NCI-H2081 treated with DMSO at 0.1 percent for 48 hours (cell line): ENCODE data around the gene BABAM2.

Experiments used
- DNase-seq: peaks from one replicate; lab custom pipeline; 2025; lab: John Stamatoyannopoulos, UW

BABAM2 gene

GRCh38 chr2:28209261-28209691, 318.7 kb downstream of the BABAM2 start:
- no peak for DNase-seq

GRCh38 chr2:28209864-28210263, 319.3 kb downstream of the BABAM2 start:
- DNase-seq = no peak

GRCh38 chr2:28210535-28210934, 320.0 kb downstream of the BABAM2 start:
- DNase-seq = no peak

- no peak for DNase-seq
These were observed 325.8 kb downstream of the BABAM2 start for GRCh38 chr2:28216331-28216730.

- no peak for DNase-seq
These were observed 326.7 kb downstream of the BABAM2 start for GRCh38 chr2:28217042-28217740.

- DNase-seq = no peak
These were observed 328.6 kb downstream of the BABAM2 start for GRCh38 chr2:28219138-28219537.

- no peak for DNase-seq
These were observed 329.3 kb downstream of the BABAM2 start for GRCh38 chr2:28219758-28220368.

- no peak for DNase-seq
These were observed 334.3 kb downstream of the BABAM2 start for GRCh38 chr2:28224648-28225472.

GRCh38 chr2:28225473-28226080, 335.0 kb downstream of the BABAM2 start:
- DNase-seq = no peak

- no peak for DNase-seq
These were observed 336.0 kb downstream of the BABAM2 start for GRCh38 chr2:28226558-28226957.

- DNase-seq = no peak
These were observed 337.0 kb downstream of the BABAM2 start for GRCh38 chr2:28227498-28227897.

GRCh38 chr2:28228434-28228995, 338.0 kb downstream of the BABAM2 start:
- DNase-seq = no peak

GRCh38 chr2:28231110-28231631, 340.6 kb downstream of the BABAM2 start:
- no peak for DNase-seq

GRCh38 chr2:28232295-28232694, 341.8 kb downstream of the BABAM2 start:
- no peak for DNase-seq

GRCh38 chr2:28233164-28233676, 342.7 kb downstream of the BABAM2 start:
- DNase-seq = no peak

GRCh38 chr2:28234807-28235206, 344.3 kb downstream of the BABAM2 start:
- no peak for DNase-seq

GRCh38 chr2:28239207-28239606, 348.7 kb downstream of the BABAM2 start:
- DNase-seq = no peak

- no peak for DNase-seq
These were observed 350.4 kb downstream of the BABAM2 start for GRCh38 chr2:28240937-28241336.

GRCh38 chr2:28247290-28247689, 356.8 kb downstream of the BABAM2 start:
- DNase-seq = no peak

- DNase-seq = no peak
These were observed 357.2 kb downstream of the BABAM2 start for GRCh38 chr2:28247734-28248133.

- no peak for DNase-seq
These were observed 358.0 kb downstream of the BABAM2 start for GRCh38 chr2:28248511-28248910.

- DNase-seq = no peak
These were observed 359.5 kb downstream of the BABAM2 start for GRCh38 chr2:28250006-28250405.
